ENCODE measurements around the gene LAMA2.

- TF ChIP-seq, protein P1, sequence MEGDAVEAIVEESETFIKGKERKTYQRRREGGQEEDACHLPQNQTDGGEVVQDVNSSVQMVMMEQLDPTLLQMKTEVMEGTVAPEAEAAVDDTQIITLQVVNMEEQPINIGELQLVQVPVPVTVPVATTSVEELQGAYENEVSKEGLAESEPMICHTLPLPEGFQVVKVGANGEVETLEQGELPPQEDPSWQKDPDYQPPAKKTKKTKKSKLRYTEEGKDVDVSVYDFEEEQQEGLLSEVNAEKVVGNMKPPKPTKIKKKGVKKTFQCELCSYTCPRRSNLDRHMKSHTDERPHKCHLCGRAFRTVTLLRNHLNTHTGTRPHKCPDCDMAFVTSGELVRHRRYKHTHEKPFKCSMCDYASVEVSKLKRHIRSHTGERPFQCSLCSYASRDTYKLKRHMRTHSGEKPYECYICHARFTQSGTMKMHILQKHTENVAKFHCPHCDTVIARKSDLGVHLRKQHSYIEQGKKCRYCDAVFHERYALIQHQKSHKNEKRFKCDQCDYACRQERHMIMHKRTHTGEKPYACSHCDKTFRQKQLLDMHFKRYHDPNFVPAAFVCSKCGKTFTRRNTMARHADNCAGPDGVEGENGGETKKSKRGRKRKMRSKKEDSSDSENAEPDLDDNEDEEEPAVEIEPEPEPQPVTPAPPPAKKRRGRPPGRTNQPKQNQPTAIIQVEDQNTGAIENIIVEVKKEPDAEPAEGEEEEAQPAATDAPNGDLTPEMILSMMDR (IDR thresholded peaks at IDR 0.05): no peak
- no peak for TF ChIP-seq POLR2A (IDR thresholded peaks at IDR 0.05)
Observed at GRCh38 chr6:129345890-129346289, 463.0 kb downstream of the LAMA2 start.

All from testis (tissue), 2 donors.